CD14-positive monocyte (primary cell): ENCODE data around the gene CDH8. TPM values are rescaled to one million over a fixed set of nuclear protein-coding genes. Genes with fewer than 3 reads are reported as not detected.

ENCODE experiments used
- DNase-seq, 3 donors: peaks; one replicate each; pipeline ENCODE4 v3.0.0-alpha.2; 2011 to 2022
- H2AFZ ChIP-seq: 2 replicates; pipeline ENCODE4 v1.6.0; 2012; ENCODE audit warnings: mild to moderate bottlenecking, low read depth, low read length, inconsistent platforms; ENCODE audit not compliant: insufficient read depth, poor library complexity, severe bottlenecking
- H3K27ac ChIP-seq, 2 donors: 1 replicate in 1 of 2; 2 replicates in 1 of 2; pipeline ENCODE4 v1.5.1; 2012 to 2013; ENCODE audit warnings: low read length in 2 of 2, control low read depth in 1 of 2, inconsistent platforms in 1 of 2, low read depth in 1 of 2, mild to moderate bottlenecking in 1 of 2
- H3K27me3 ChIP-seq, 2 donors: one replicate each; pipeline versions ENCODE4 v1.6.0 to v1.6.1; 2011 to 2013; ENCODE audit warnings: low read length in 2 of 2; ENCODE audit not compliant: control insufficient read depth in 2 of 2, insufficient read depth in 2 of 2
- H3K36me3 ChIP-seq, 2 donors: replicated peaks in 1 of 2; 1 replicate in 1 of 2; 2 replicates in 1 of 2; pipeline versions ENCODE4 v1.5.1 to v1.6.1; 2012 to 2013; ENCODE audit warnings: low read length in 2 of 2, control low read depth in 1 of 2, inconsistent platforms in 1 of 2, mild to moderate bottlenecking in 1 of 2; ENCODE audit not compliant: insufficient read depth in 2 of 2, control insufficient read depth in 1 of 2
- H3K4me1 ChIP-seq, 2 donors: 1 replicate in 1 of 2; 2 replicates in 1 of 2; pipeline versions ENCODE4 v1.5.1 to v1.6.1; 2012 to 2013; ENCODE audit warnings: low read length in 2 of 2, control low read depth in 1 of 2, inconsistent platforms in 1 of 2, mild to moderate bottlenecking in 1 of 2, moderate library complexity in 1 of 2; ENCODE audit not compliant: insufficient read depth in 2 of 2, control insufficient read depth in 1 of 2
- H3K4me2 ChIP-seq: replicated peaks from 2 replicates; pipeline ENCODE3; 2012; ENCODE audit warnings: low read length, moderate library complexity, mild to moderate bottlenecking; ENCODE audit not compliant: poor library complexity, severe bottlenecking; ENCODE audit errors: extremely low read depth
- H3K4me3 ChIP-seq, 3 experiments: fragments of 200-600 bp in 1 of 3; sonication (generic) in 1 of 3; replicated peaks in 1 of 3; 1 replicate in 2 of 3; 2 replicates in 1 of 3; pipeline ENCODE4 v1.5.1; 2011 to 2013; ENCODE audit warnings: low read length in 3 of 3, mild to moderate bottlenecking in 3 of 3, control low read depth in 2 of 3, low read depth in 2 of 3, inconsistent platforms in 1 of 3, moderate library complexity in 1 of 3
- H3K79me2 ChIP-seq: 2 replicates; pipeline ENCODE4 v1.6.0; 2012; ENCODE audit warnings: mild to moderate bottlenecking, control low read depth, inconsistent platforms, low read length, moderate library complexity; ENCODE audit not compliant: insufficient read depth
- H3K9ac ChIP-seq: 2 replicates; pipeline ENCODE4 v1.6.0; 2017; ENCODE audit warnings: low read length, mild to moderate bottlenecking; ENCODE audit not compliant: insufficient read depth, poor library complexity, severe bottlenecking
- H3K9me3 ChIP-seq, 2 donors: replicated peaks in 1 of 2; 1 replicate in 1 of 2; 2 replicates in 1 of 2; pipeline versions ENCODE4 v1.5.1 to v1.6.1; 2012 to 2013; ENCODE audit warnings: low read length in 2 of 2, control low read depth in 1 of 2; ENCODE audit not compliant: control insufficient read depth in 1 of 2, insufficient read depth in 1 of 2
- H4K20me1 ChIP-seq: 2 replicates; pipeline ENCODE4 v1.6.0; 2012; ENCODE audit warnings: mild to moderate bottlenecking, low read length, control low read depth, moderate library complexity; ENCODE audit not compliant: insufficient read depth
- H3K27ac Mint-ChIP-seq, 7 donors: one replicate each; pipeline ENCODE4 v1.8.0; 2020; ENCODE audit warnings: mild to moderate bottlenecking in 7 of 7, mixed read lengths in 7 of 7, moderate library complexity in 6 of 7, inconsistent platforms in 2 of 7
- H3K27me3 Mint-ChIP-seq, 3 donors: one replicate each; pipeline ENCODE4 v1.8.0; 2021 to 2022; ENCODE audit warnings: low read depth in 3 of 3, mild to moderate bottlenecking in 3 of 3, mixed read lengths in 3 of 3, moderate library complexity in 3 of 3, inconsistent platforms in 1 of 3
- H3K36me3 Mint-ChIP-seq, 2 donors: one replicate each; pipeline ENCODE4 v1.8.0; 2020; ENCODE audit warnings: mixed read lengths in 2 of 2, inconsistent platforms in 1 of 2, mild to moderate bottlenecking in 1 of 2
- H3K4me1 Mint-ChIP-seq: one replicate; pipeline ENCODE4 v1.8.0; 2020; ENCODE audit warnings: mild to moderate bottlenecking, mixed read lengths
- H3K4me3 Mint-ChIP-seq, 2 donors: one replicate each; pipeline ENCODE4 v1.8.0; 2020; ENCODE audit warnings: mild to moderate bottlenecking in 2 of 2, mixed read lengths in 2 of 2, moderate library complexity in 1 of 2
- H3K9me3 Mint-ChIP-seq, 7 donors: one replicate each; pipeline ENCODE4 v1.8.0; 2020 to 2022; ENCODE audit warnings: mixed read lengths in 7 of 7, mild to moderate bottlenecking in 6 of 7, moderate library complexity in 6 of 7, inconsistent platforms in 2 of 7
- WGBS: methylation state at CpG from one replicate; pipeline ENCODE4 v1.1.5; 2013; ENCODE audit warnings: missing lambda C conversion rate; ENCODE audit not compliant: insufficient coverage; 5-methylcytosine and 5-hydroxymethylcytosine counted together
- intact Hi-C, 2 donors: fragments of 100-400 bp; cut with micrococcal nuclease; formaldehyde crosslinking; loops; one replicate each; pipeline versions ENCODE4 v1.15.0 to v1.15.1; 2023
- polyA plus RNA-seq, 3 donors: library from polyadenylated mRNA; depleted of rRNA in 1 of 3; unstranded in 2 of 3; stranded (reverse) in 1 of 3; fragments of 300-500 nt in 2 of 3; fragments of >200 nt in 1 of 3; fragmentation: Illumina TruSeq in 2 of 3; gene quantifications; 1 replicate in 2 of 3; 2 replicates in 1 of 3; pipeline ENCODE4 v1.2.3, GENCODE V29; 2012 to 2021
- TF ChIP-seq, protein P1 (sequence below): fragments of 200-600 bp; IDR thresholded peaks from one replicate; pipeline ENCODE4 v1.8.0; 2022; ENCODE audit warnings: antibody characterized with exemption, mild to moderate bottlenecking

CDH8 gene
- polyA plus RNA-seq, 3 donors: not detected

DNA sequence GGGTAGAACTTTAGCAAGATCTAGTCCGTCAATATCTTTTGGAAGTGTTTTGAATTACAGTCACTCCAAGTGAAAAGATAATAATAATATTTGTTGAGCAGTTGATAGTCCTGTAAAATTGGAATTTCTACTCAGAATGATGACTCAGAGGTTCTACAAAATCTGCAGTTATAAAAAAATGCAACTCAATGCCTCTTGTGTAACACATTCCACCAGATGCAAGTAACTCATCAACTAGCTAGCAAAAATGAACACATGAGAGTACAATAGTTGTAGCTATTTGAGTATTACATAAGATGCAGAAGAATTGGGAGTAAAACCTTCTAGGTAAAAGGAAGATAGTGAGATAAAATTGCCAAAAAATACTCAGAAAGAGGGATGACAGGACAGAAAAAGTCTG, 177.2 kb downstream of the CDH8 start:
- Mint-ChIP-seq H3K9me3 (peaks cover 0 to 5% (median 0%) of the 10 kb centered on the region in 7 donors), H3K27me3 (no peaks in the 10 kb centered on the region), H3K36me3 (no peaks in the 10 kb centered on the region), H3K27ac (no peak overlapping the region), H3K4me3 (no peak overlapping the region), H3K4me1 (no peaks in the 10 kb centered on the region)
- H3K79me2 ChIP-seq: no peaks in the 10 kb centered on the region
- H2AFZ ChIP-seq: no peak overlapping the region
- no peaks in the 10 kb centered on the region for H3K36me3 ChIP-seq
- no peak overlapping the region for H3K4me3 ChIP-seq
- no peak overlapping the region for H3K4me2 ChIP-seq
- H3K27ac ChIP-seq: no peak overlapping the region
- H3K4me1 ChIP-seq: no peaks in the 10 kb centered on the region
- no peaks in the 10 kb centered on the region for H4K20me1 ChIP-seq
- no peak for DNase-seq
- WGBS: no CpG with 5 or more reads among the region's 1 CpG
- TF ChIP-seq, protein P1, sequence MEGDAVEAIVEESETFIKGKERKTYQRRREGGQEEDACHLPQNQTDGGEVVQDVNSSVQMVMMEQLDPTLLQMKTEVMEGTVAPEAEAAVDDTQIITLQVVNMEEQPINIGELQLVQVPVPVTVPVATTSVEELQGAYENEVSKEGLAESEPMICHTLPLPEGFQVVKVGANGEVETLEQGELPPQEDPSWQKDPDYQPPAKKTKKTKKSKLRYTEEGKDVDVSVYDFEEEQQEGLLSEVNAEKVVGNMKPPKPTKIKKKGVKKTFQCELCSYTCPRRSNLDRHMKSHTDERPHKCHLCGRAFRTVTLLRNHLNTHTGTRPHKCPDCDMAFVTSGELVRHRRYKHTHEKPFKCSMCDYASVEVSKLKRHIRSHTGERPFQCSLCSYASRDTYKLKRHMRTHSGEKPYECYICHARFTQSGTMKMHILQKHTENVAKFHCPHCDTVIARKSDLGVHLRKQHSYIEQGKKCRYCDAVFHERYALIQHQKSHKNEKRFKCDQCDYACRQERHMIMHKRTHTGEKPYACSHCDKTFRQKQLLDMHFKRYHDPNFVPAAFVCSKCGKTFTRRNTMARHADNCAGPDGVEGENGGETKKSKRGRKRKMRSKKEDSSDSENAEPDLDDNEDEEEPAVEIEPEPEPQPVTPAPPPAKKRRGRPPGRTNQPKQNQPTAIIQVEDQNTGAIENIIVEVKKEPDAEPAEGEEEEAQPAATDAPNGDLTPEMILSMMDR: no peak
- no peaks in the 10 kb centered on the region for H3K27me3 ChIP-seq
- H3K9me3 ChIP-seq: no peaks in the 10 kb centered on the region
- intact Hi-C loops: no loop called here
- no peak overlapping the region for H3K9ac ChIP-seq

DNA sequence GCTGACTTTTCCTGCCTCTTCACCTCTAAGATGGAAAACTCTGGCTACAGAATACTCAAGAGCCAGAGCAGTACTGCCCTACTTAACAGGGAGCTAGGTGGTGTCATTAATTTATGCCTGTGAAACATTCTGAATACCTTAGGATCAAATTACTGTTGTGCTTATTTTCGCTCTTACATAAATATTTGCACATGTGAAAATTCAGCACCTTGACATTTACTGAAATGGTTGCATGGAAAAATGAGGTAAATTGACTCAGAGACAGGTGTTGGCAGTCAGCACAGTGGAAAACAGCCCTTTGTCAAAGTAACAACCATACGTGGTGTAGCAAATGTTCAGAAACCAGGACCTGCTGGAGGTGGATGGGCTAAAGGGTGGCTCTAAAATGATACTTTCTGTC, 193.6 kb downstream of the CDH8 start:
- no CpG with 5 or more reads among the region's 2 CpGs for WGBS

More for the DNA sequence above, 193.6 kb downstream of the CDH8 start:
- no peak overlapping the region for H3K9ac ChIP-seq
- TF ChIP-seq, protein P1: no peak
- no peak overlapping the region for H3K4me3 Mint-ChIP-seq
- H3K4me1 Mint-ChIP-seq: no peaks in the 10 kb centered on the region
- peaks cover 0 to 1% (median 0%) of the 10 kb centered on the region in 3 donors for H3K27me3 Mint-ChIP-seq
- no peaks in the 10 kb centered on the region for H3K9me3 ChIP-seq
- no peaks in the 10 kb centered on the region for H3K4me1 ChIP-seq
- H3K27ac ChIP-seq: no peak overlapping the region
- no peaks in the 10 kb centered on the region for H3K36me3 Mint-ChIP-seq
- H3K79me2 ChIP-seq: no peaks in the 10 kb centered on the region
- H4K20me1 ChIP-seq: no peaks in the 10 kb centered on the region
- H2AFZ ChIP-seq: no peak overlapping the region
- intact Hi-C loops: no loop called here
- no peak overlapping the region for H3K4me2 ChIP-seq
- H3K27ac Mint-ChIP-seq: no peak overlapping the region
- H3K27me3 ChIP-seq: no peaks in the 10 kb centered on the region
- H3K4me3 ChIP-seq: no peak overlapping the region
- peaks cover 0 to 6% (median 3%) of the 10 kb centered on the region in 7 donors for H3K9me3 Mint-ChIP-seq
- H3K36me3 ChIP-seq: no peaks in the 10 kb centered on the region
- no peak for DNase-seq
